Tibial nerve (tissue), 4 donors: ENCODE data around the gene AMBP.

Experiments used
- EP300 ChIP-seq, 2 donors: sonication (generic); formaldehyde crosslinking; IDR thresholded peaks; one replicate each; pipeline ENCODE4 v1.6.1; 2017; ENCODE audit warnings: antibody characterized with exemption in 2 of 2, mild to moderate bottlenecking in 1 of 2
- TF ChIP-seq, protein P1 (sequence below), 5 experiments: fragments of 200-600 bp in 3 of 5; fragments of 450-650 bp in 2 of 5; sonication (generic) in 3 of 5; IDR thresholded peaks; one replicate each; pipeline ENCODE4 v1.5.1; 2016 to 2019; ENCODE audit warnings: antibody characterized with exemption in 5 of 5, mild to moderate bottlenecking in 3 of 5, moderate library complexity in 2 of 5

DNA sequence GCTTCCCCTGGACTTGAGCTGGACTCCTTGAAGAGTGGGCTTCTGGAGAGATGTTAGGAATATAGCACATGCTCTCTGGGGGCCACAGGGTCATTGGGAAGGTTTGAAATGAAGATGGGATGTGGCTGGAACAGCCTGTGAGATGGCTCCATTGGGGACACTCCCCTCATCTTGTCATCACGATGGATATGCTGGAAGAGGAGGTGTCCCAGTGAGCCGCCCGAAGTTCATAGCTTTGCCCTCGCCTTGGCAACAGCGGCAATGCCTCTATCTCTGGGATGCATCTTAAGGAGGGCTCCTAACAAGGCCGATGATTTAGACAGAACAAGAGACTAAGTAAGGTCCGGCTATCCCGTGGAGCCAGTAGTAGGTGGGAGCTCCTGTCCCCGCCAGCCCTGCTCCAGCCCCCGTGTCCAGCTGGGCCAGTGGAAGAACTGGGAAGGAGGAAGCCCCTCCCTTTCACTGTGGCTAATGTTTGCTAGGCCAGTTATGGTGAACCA lies 23.9 kb downstream of the AMBP start:
- no peak for TF ChIP-seq EP300 (IDR thresholded peaks at IDR 0.05)
- TF ChIP-seq, protein P1, sequence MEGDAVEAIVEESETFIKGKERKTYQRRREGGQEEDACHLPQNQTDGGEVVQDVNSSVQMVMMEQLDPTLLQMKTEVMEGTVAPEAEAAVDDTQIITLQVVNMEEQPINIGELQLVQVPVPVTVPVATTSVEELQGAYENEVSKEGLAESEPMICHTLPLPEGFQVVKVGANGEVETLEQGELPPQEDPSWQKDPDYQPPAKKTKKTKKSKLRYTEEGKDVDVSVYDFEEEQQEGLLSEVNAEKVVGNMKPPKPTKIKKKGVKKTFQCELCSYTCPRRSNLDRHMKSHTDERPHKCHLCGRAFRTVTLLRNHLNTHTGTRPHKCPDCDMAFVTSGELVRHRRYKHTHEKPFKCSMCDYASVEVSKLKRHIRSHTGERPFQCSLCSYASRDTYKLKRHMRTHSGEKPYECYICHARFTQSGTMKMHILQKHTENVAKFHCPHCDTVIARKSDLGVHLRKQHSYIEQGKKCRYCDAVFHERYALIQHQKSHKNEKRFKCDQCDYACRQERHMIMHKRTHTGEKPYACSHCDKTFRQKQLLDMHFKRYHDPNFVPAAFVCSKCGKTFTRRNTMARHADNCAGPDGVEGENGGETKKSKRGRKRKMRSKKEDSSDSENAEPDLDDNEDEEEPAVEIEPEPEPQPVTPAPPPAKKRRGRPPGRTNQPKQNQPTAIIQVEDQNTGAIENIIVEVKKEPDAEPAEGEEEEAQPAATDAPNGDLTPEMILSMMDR (IDR thresholded peaks at IDR 0.05), result no peak
